ENCODE measurements around the gene GLP2R.

DNA sequence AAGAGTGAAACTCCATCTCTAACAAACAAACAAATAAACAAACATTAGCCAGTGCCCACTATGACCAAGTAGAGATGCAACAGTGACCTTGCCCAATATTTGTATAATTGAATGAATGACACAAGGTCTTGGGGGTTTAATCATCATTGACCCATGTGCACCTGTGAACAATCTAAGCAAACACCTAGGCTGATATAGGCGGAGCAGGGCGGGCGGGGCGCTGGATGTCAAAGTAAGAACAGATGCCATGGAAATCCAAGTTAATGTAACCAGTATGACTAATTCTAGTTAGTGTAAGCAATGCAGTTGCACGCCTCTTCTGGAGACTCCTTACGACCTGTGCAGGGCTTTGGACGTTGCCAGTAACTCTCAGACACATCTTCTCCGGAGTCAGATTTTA lies 61.8 kb downstream of the GLP2R start:
- no peak for TF ChIP-seq CTCF (IDR thresholded peaks at IDR 0.05)
- no peak for TF ChIP-seq SIN3A (IDR thresholded peaks at IDR 0.05; ENCODE audit: borderline replicate concordance, insufficient read depth, low read depth, low read length)
- TF ChIP-seq POLR2AphosphoS5 (IDR thresholded peaks at IDR 0.05; ENCODE audit: low read depth, low read length), result no peak
- TF ChIP-seq, protein P1, sequence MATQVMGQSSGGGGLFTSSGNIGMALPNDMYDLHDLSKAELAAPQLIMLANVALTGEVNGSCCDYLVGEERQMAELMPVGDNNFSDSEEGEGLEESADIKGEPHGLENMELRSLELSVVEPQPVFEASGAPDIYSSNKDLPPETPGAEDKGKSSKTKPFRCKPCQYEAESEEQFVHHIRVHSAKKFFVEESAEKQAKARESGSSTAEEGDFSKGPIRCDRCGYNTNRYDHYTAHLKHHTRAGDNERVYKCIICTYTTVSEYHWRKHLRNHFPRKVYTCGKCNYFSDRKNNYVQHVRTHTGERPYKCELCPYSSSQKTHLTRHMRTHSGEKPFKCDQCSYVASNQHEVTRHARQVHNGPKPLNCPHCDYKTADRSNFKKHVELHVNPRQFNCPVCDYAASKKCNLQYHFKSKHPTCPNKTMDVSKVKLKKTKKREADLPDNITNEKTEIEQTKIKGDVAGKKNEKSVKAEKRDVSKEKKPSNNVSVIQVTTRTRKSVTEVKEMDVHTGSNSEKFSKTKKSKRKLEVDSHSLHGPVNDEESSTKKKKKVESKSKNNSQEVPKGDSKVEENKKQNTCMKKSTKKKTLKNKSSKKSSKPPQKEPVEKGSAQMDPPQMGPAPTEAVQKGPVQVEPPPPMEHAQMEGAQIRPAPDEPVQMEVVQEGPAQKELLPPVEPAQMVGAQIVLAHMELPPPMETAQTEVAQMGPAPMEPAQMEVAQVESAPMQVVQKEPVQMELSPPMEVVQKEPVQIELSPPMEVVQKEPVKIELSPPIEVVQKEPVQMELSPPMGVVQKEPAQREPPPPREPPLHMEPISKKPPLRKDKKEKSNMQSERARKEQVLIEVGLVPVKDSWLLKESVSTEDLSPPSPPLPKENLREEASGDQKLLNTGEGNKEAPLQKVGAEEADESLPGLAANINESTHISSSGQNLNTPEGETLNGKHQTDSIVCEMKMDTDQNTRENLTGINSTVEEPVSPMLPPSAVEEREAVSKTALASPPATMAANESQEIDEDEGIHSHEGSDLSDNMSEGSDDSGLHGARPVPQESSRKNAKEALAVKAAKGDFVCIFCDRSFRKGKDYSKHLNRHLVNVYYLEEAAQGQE (IDR thresholded peaks at IDR 0.05; ENCODE audit: insufficient read depth in 1 of 2, low read depth in 2 of 2, low read length in 1 of 2), result no peak
- TF ChIP-seq TCF7L2 (IDR thresholded peaks at IDR 0.05; ENCODE audit: low read depth, low read length), result no peak

Measured in Panc1 (cell line).